SK-N-SH (cell line): ENCODE measurements around the gene GTF2E1. TPM values are rescaled to one million over a fixed set of nuclear protein-coding genes. Genes with fewer than 3 reads are reported as not detected.

Experiments
- CTCF ChIA-PET: fragments of 300-600, 350-600 bp; formaldehyde crosslinking; extraction: SDS; loops from one replicate; lab custom pipeline; 2021; lab: Yijun Ruan, JAX
- POLR2A ChIA-PET: fragments of 350-600 bp; sonication (Branson Sonifier 250); formaldehyde crosslinking; extraction: SDS; loops from one replicate; lab custom pipeline; 2020; ENCODE audit warnings: antibody characterized with exemption, inconsistent platforms; lab: Yijun Ruan, JAX
- DNase-seq: peaks from one replicate; pipeline ENCODE4 v3.0.0; 2012
- H2AFZ ChIP-seq: fragments of 200-600 bp; sonication (generic); 2 replicates; pipeline ENCODE4 v1.8.1; 2016; ENCODE audit warnings: antibody characterized with exemption, mild to moderate bottlenecking, low read depth
- H3F3A ChIP-seq: fragments of 200-600 bp; sonication (generic); replicated peaks from 2 replicates; pipeline ENCODE3; 2016; ENCODE audit warnings: antibody characterized with exemption, mild to moderate bottlenecking; ENCODE audit not compliant: insufficient read depth
- H3K27ac ChIP-seq, 2 experiments: fragments of 200-500 bp in 1 of 2; fragments of 200-600 bp in 1 of 2; sonication (Bioruptor generic) in 1 of 2; sonication (generic), shearing (Covaris generic) in 1 of 2; 2 replicates each; pipeline versions ENCODE4 v1.5.1 to v1.6.1; 2014 to 2016; ENCODE audit warnings: low read depth in 2 of 2, inconsistent platforms in 1 of 2, low read length in 1 of 2, mild to moderate bottlenecking in 1 of 2, mixed read lengths in 1 of 2
- H3K27me3 ChIP-seq: fragments of 200-600 bp; sonication (generic), shearing (Covaris generic); 2 replicates; pipeline ENCODE4 v1.6.1; 2016; ENCODE audit warnings: mixed run types; ENCODE audit not compliant: insufficient read depth
- H3K36me3 ChIP-seq, 2 experiments: fragments of 200-500 bp in 1 of 2; fragments of 200-600 bp in 1 of 2; sonication (Bioruptor generic) in 1 of 2; sonication (generic) in 1 of 2; replicated peaks in 1 of 2; 2 replicates each; pipeline versions ENCODE3 to v1.5.1; 2014 to 2016; ENCODE audit warnings: low read length in 1 of 2, mild to moderate bottlenecking in 1 of 2; ENCODE audit not compliant: insufficient read depth in 2 of 2, control insufficient read depth in 1 of 2
- H3K4me1 ChIP-seq, 2 experiments: fragments of 200-500 bp in 1 of 2; fragments of 200-600 bp in 1 of 2; sonication (Bioruptor generic) in 1 of 2; sonication (generic), shearing (Covaris generic) in 1 of 2; 2 replicates each; pipeline versions ENCODE4 v1.5.1 to v1.6.1; 2014 to 2016; ENCODE audit warnings: low read depth in 1 of 2, low read length in 1 of 2, mixed run types in 1 of 2; ENCODE audit not compliant: insufficient read depth in 2 of 2, control insufficient read depth in 1 of 2
- H3K4me2 ChIP-seq: fragments of 200-600 bp; sonication (generic), shearing (Covaris generic); 2 replicates; pipeline ENCODE4 v1.6.1; 2017; ENCODE audit warnings: mixed run types
- H3K4me3 ChIP-seq, 2 experiments: fragments of 200-500 bp in 1 of 2; fragments of 200-600 bp in 1 of 2; sonication (Bioruptor generic) in 1 of 2; sonication (generic), shearing (Covaris generic) in 1 of 2; 2 replicates each; pipeline versions ENCODE4 v1.5.1 to v1.8.1; 2014 to 2016; ENCODE audit warnings: low read depth in 2 of 2, inconsistent platforms in 1 of 2, low read length in 1 of 2, mild to moderate bottlenecking in 1 of 2, mixed read lengths in 1 of 2, moderate library complexity in 1 of 2
- H3K79me2 ChIP-seq: fragments of 200-600 bp; sonication (generic); 2 replicates; pipeline ENCODE4 v1.8.1; 2017; ENCODE audit warnings: mild to moderate bottlenecking; ENCODE audit not compliant: insufficient read depth
- H3K9ac ChIP-seq: fragments of 200-600 bp; sonication (generic); 2 replicates; pipeline ENCODE4 v1.6.1; 2017; ENCODE audit warnings: mixed run types
- H3K9me2 ChIP-seq: fragments of 200-600 bp; sonication (generic); 2 replicates; pipeline ENCODE4 v1.6.1; 2017; ENCODE audit warnings: mixed run types
- H3K9me3 ChIP-seq: fragments of 200-600 bp; sonication (generic); 2 replicates; pipeline ENCODE4 v1.6.1; 2017; ENCODE audit warnings: mixed run types, mild to moderate bottlenecking, moderate library complexity
- H4K20me1 ChIP-seq: fragments of 200-600 bp; sonication (generic); 2 replicates; pipeline ENCODE4 v1.6.1; 2017; ENCODE audit warnings: mild to moderate bottlenecking, mixed run types; ENCODE audit not compliant: insufficient read depth
- CHD2 ChIP-seq: fragments of 150-350 bp; IDR thresholded peaks from 2 replicates; pipeline ENCODE4 v1.6.1; 2018; ENCODE audit warnings: low read length; ENCODE audit not compliant: partially characterized antibody
- ELF1 ChIP-seq: IDR thresholded peaks from 2 replicates; pipeline ENCODE4 v1.4.0; 2012
- EP300 ChIP-seq, 2 experiments: IDR thresholded peaks; 2 replicates each; pipeline versions ENCODE4 v1.4.0 to v1.6.1; 2012; ENCODE audit warnings: borderline replicate concordance in 1 of 2, low read depth in 1 of 2, low read length in 1 of 2
- EZH2phosphoT487 ChIP-seq: fragments of 200-600 bp; sonication (generic); IDR thresholded peaks from 2 replicates; pipeline ENCODE4 v1.6.1; 2017; ENCODE audit warnings: low read depth, mixed run types, mild to moderate bottlenecking, antibody characterized with exemption, moderate library complexity, borderline replicate concordance
- FOSL2 ChIP-seq: IDR thresholded peaks from 2 replicates; pipeline ENCODE4 v1.4.0; 2012; ENCODE audit warnings: low read depth, mild to moderate bottlenecking, moderate library complexity, borderline replicate concordance
- FOXJ3 ChIP-seq: sonication (generic); formaldehyde crosslinking; IDR thresholded peaks from 2 replicates; pipeline ENCODE4 v1.5.1; 2020; ENCODE audit warnings: mild to moderate bottlenecking, missing genetic modification reagents
- GABPA ChIP-seq: IDR thresholded peaks from 2 replicates; pipeline ENCODE4 v1.4.0; 2012; ENCODE audit warnings: low read depth, mild to moderate bottlenecking
- GATA2 ChIP-seq: sonication (generic); formaldehyde crosslinking; IDR thresholded peaks from 2 replicates; pipeline ENCODE4 v1.5.0; 2020; ENCODE audit warnings: mild to moderate bottlenecking, missing genetic modification reagents
- JUND ChIP-seq: IDR thresholded peaks from 2 replicates; pipeline ENCODE4 v1.4.0; 2012
- MEF2A ChIP-seq: IDR thresholded peaks from 2 replicates; pipeline ENCODE4 v1.4.0; 2012; ENCODE audit warnings: low read depth, borderline replicate concordance
- MXI1 ChIP-seq: IDR thresholded peaks from 2 replicates; pipeline ENCODE4 v1.6.1; 2012; ENCODE audit warnings: mild to moderate bottlenecking, low read depth, low read length, improper control_type of control experiment
- NFIC ChIP-seq: IDR thresholded peaks from 2 replicates; pipeline ENCODE4 v1.4.0; 2012; ENCODE audit warnings: borderline replicate concordance
- NRF1 ChIP-seq: IDR thresholded peaks from 2 replicates; pipeline ENCODE4 v1.6.1; 2012; ENCODE audit warnings: low read depth, mild to moderate bottlenecking, low read length
- POLR2AphosphoS5 ChIP-seq: IDR thresholded peaks from 2 replicates; pipeline ENCODE4 v1.6.1; 2012; ENCODE audit warnings: low read depth, low read length
- RAD21 ChIP-seq: IDR thresholded peaks from 2 replicates; pipeline ENCODE4 v1.6.1; 2012; ENCODE audit warnings: mild to moderate bottlenecking, low read length
- RFX5 ChIP-seq: IDR thresholded peaks from 2 replicates; pipeline ENCODE4 v1.6.1; 2012; ENCODE audit warnings: mild to moderate bottlenecking, improper control_type of control experiment, low read length
- SIN3A ChIP-seq: IDR thresholded peaks from 2 replicates; pipeline ENCODE4 v1.6.1; 2012; ENCODE audit warnings: low read depth, mild to moderate bottlenecking, low read length, moderate library complexity, borderline replicate concordance
- SMC3 ChIP-seq: IDR thresholded peaks from 2 replicates; pipeline ENCODE4 v1.6.1; 2012; ENCODE audit warnings: low read depth, low read length, improper control_type of control experiment
- TAF1 ChIP-seq: IDR thresholded peaks from 2 replicates; pipeline ENCODE4 v1.6.1; 2012; ENCODE audit warnings: low read depth, mild to moderate bottlenecking, low read length, moderate library complexity, borderline replicate concordance
- TCF12 ChIP-seq: IDR thresholded peaks from 2 replicates; pipeline ENCODE4 v1.4.0; 2012
- TEAD4 ChIP-seq: IDR thresholded peaks from 2 replicates; pipeline ENCODE4 v1.4.0; 2012; ENCODE audit warnings: mild to moderate bottlenecking, borderline replicate concordance; ENCODE audit not compliant: insufficient read depth
- USF1 ChIP-seq: IDR thresholded peaks from 2 replicates; pipeline ENCODE4 v1.4.0; 2012; ENCODE audit warnings: low read depth, borderline replicate concordance
- YY1 ChIP-seq: IDR thresholded peaks from 2 replicates; pipeline ENCODE4 v1.4.0; 2012; ENCODE audit warnings: low read depth, mild to moderate bottlenecking
- WGBS: methylation state at CpG from one replicate; pipeline ENCODE4 v1.1.6; 2017; ENCODE audit warnings: low lambda C conversion rate; 5-methylcytosine and 5-hydroxymethylcytosine counted together
- polyA plus RNA-seq, 3 experiments: library from polyadenylated mRNA; depleted of rRNA; stranded (reverse); fragments of >200 nt; gene quantifications; 2 replicates each; pipeline ENCODE4 v1.2.3, GENCODE V29; 2012
- TF ChIP-seq, protein P1 (sequence below): fragments of 150-350 bp; IDR thresholded peaks from 2 replicates; pipeline ENCODE4 v1.6.1; 2017; ENCODE audit warnings: antibody characterized with exemption, low read length, low read depth, borderline replicate concordance
- TF ChIP-seq, protein P2 (sequence below): IDR thresholded peaks from 2 replicates; pipeline ENCODE4 v1.4.0; 2012; ENCODE audit warnings: low read depth
- TF ChIP-seq, protein P3 (sequence below): fragments of 200-600 bp; sonication (generic); IDR thresholded peaks from 2 replicates; pipeline ENCODE4 v1.6.1; 2017; ENCODE audit warnings: antibody characterized with exemption, mild to moderate bottlenecking, moderate library complexity
- TF ChIP-seq, protein P4 (sequence below): fragments of 150-350 bp; IDR thresholded peaks from 2 replicates; pipeline ENCODE4 v1.6.1; 2016; ENCODE audit warnings: mild to moderate bottlenecking, low read depth, low read length

GTF2E1 gene
- polyA plus RNA-seq, 1 of the 3 experiments (the other 2 are of a cell fraction), result 5.7 TPM

DNA sequence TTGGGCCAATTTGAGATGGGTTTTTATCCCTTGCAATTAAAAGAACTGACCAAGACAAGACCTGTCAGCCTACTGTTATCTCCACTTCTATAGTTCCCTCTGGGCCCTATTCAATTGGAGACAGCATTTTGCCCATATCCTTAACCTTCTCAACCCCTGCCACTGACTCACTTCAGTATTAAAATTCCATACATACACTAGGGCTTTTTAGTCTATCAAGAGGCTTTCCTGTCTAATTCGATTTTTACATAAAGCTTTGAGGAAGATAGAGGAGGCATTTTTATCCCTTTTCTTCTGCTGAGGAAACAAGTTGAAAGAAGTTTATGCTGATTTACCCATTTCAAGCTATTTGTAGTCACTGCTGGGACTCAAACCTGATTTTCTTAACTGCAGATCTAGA lies 51.1 kb downstream of the GTF2E1 start (continued):
- TF ChIP-seq, protein P1, sequence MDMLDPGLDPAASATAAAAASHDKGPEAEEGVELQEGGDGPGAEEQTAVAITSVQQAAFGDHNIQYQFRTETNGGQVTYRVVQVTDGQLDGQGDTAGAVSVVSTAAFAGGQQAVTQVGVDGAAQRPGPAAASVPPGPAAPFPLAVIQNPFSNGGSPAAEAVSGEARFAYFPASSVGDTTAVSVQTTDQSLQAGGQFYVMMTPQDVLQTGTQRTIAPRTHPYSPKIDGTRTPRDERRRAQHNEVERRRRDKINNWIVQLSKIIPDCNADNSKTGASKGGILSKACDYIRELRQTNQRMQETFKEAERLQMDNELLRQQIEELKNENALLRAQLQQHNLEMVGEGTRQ, result no peak
- TF ChIP-seq ELF1 (no peak), POLR2AphosphoS5 (no peak), TEAD4 (no peak), CHD2 (no peak), GATA2 (CRISPR knock-in tag) (no peak)

DNA sequence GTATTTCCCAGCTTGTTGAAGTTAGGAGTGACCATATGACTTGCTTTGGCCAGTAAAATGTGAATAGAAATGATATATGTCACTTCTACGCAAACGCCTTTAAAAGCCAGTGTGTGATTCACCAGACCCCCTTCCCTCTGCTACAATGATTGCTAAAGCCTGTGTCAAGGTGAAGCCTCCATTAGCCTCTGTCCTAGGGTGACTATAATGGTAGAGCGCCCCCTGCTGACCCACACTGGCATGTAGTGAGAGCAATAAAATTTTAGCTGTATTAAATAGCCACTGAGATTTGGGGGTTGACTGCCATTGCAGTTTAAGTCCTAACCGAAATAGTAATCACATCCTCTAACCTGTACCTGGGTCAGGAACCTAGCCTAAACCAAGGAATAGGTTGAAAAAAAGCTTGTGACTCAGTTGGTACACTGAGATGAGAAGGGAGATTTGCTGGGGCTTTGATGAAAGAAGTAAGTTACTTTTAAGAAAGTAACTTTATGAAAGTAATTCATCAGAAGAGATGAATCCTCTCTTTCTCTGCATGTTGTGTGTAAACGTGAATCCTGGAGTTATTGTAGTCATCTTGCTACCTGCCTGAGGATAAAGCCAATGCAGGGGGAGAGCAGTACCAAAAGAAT lies 52.6 kb downstream of the GTF2E1 start:
- POLR2A ChIA-PET, result interaction anchor here (0.7 kb wide), 1 partner anchor 234 kb away, joined by 3 read pairs; no protein-coding TSS in a partner anchor
- Histone ChIP-seq H3K4me1 (peaks cover 0 to 17% of the 10 kb centered on the region in 2 experiments; a peak in 2 of 4 replicates), H3K4me2 (no peak overlapping the region), H3K27ac (no peak overlapping the region), H3K79me2 (no peaks in the 10 kb centered on the region), H2AFZ (no peak overlapping the region), H4K20me1 (no peaks in the 10 kb centered on the region), H3K4me3 (no peak overlapping the region; a peak in 1 of 4 replicates), H3F3A (peaks cover 15% of the 10 kb centered on the region), H3K27me3 (no peaks in the 10 kb centered on the region), H3K9ac (no peak overlapping the region), H3K9me2 (no peaks in the 10 kb centered on the region), H3K36me3 (no peaks in the 10 kb centered on the region), H3K9me3 (no peaks in the 10 kb centered on the region)
- CTCF ChIA-PET, result interaction anchor here (0.5 to 9.3 kb wide), 43 partner anchors 10 to 568 kb away, joined by 3 to 277 read pairs (median 5); partner anchors contain the start of genes GTF2E1, NDUFB4 and RABL3
- WGBS, result 10% methylated on average over 5 of the region's 5 CpGs
- DNase-seq, result peak; percentile 51
- TF ChIP-seq FOXJ3 (CRISPR knock-in tag) (no peak), MEF2A (no peak), TEAD4 (no peak), JUND (no peak), USF1 (no peak), FOSL2 (peak; percentile 6; the same call in 1 of the 2 replicates), GABPA (no peak), RAD21 (peak; percentile 94), TAF1 (no peak), CHD2 (no peak), EZH2phosphoT487 (no peak), NFIC (no peak), RFX5 (no peak; the same call in 1 of the 2 replicates), SMC3 (peak; percentile 91), SIN3A (0 out of 2 replicates have a peak, but pooled peaks have one; percentile 48), YY1 (peak; percentile 55; the same call in 1 of the 2 replicates), TCF12 (no peak), NRF1 (no peak), MXI1 (no peak), ELF1 (no peak), EP300 (IDR thresholded peaks at IDR 0.05; ENCODE audit: borderline replicate concordance in 1 of 2, low read depth in 1 of 2, low read length in 1 of 2) (no peak)
- TF ChIP-seq, protein P2, sequence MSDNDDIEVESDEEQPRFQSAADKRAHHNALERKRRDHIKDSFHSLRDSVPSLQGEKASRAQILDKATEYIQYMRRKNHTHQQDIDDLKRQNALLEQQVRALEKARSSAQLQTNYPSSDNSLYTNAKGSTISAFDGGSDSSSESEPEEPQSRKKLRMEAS, result no peak
- TF ChIP-seq, protein P1, result no peak
- TF ChIP-seq, protein P3, sequence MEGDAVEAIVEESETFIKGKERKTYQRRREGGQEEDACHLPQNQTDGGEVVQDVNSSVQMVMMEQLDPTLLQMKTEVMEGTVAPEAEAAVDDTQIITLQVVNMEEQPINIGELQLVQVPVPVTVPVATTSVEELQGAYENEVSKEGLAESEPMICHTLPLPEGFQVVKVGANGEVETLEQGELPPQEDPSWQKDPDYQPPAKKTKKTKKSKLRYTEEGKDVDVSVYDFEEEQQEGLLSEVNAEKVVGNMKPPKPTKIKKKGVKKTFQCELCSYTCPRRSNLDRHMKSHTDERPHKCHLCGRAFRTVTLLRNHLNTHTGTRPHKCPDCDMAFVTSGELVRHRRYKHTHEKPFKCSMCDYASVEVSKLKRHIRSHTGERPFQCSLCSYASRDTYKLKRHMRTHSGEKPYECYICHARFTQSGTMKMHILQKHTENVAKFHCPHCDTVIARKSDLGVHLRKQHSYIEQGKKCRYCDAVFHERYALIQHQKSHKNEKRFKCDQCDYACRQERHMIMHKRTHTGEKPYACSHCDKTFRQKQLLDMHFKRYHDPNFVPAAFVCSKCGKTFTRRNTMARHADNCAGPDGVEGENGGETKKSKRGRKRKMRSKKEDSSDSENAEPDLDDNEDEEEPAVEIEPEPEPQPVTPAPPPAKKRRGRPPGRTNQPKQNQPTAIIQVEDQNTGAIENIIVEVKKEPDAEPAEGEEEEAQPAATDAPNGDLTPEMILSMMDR, result peak; percentile 94
- TF ChIP-seq, protein P4, sequence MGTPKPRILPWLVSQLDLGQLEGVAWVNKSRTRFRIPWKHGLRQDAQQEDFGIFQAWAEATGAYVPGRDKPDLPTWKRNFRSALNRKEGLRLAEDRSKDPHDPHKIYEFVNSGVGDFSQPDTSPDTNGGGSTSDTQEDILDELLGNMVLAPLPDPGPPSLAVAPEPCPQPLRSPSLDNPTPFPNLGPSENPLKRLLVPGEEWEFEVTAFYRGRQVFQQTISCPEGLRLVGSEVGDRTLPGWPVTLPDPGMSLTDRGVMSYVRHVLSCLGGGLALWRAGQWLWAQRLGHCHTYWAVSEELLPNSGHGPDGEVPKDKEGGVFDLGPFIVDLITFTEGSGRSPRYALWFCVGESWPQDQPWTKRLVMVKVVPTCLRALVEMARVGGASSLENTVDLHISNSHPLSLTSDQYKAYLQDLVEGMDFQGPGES, result no peak
